Kidney (tissue), 14 donors: ENCODE measurements around the gene NKPD1. TPM values are rescaled to one million over a fixed set of nuclear protein-coding genes. Genes with fewer than 3 reads are reported as not detected.

Source experiments
- DNase-seq, 5 donors: peaks; one replicate each; pipeline ENCODE4 v3.0.0-alpha.2; 2013 to 2020
- FAIRE-seq: peaks from 2 replicates; lab custom pipeline; 2012; peaks lifted over from hg19 to GRCh38; lab: Jason Lieb, UNC
- H3K27ac ChIP-seq, 2 donors: one replicate each; pipeline ENCODE4 v1.7.0; 2013; ENCODE audit warnings: low read depth in 2 of 2, low read length in 2 of 2, inconsistent platforms in 1 of 2
- H3K27me3 ChIP-seq: one replicate; pipeline ENCODE4 v1.7.1; 2013; ENCODE audit warnings: low read length, inconsistent platforms; ENCODE audit not compliant: control insufficient read depth, insufficient read depth
- H3K36me3 ChIP-seq, 3 donors: one replicate each; pipeline versions ENCODE4 v1.7.0 to v1.7.1; 2013; ENCODE audit warnings: low read length in 3 of 3, control low read depth in 1 of 3, inconsistent platforms in 1 of 3; ENCODE audit not compliant: insufficient read depth in 3 of 3, control insufficient read depth in 2 of 3
- H3K4me1 ChIP-seq, 3 donors: one replicate each; pipeline versions ENCODE4 v1.7.0 to v1.7.1; 2013; ENCODE audit warnings: low read length in 3 of 3, inconsistent platforms in 1 of 3, low read depth in 1 of 3; ENCODE audit not compliant: control insufficient read depth in 2 of 3, insufficient read depth in 2 of 3
- H3K4me3 ChIP-seq, 3 donors: one replicate each; pipeline versions ENCODE4 v1.7.0 to v1.8.1; 2013; ENCODE audit warnings: low read length in 3 of 3, control low read depth in 1 of 3, inconsistent platforms in 1 of 3
- H3K9ac ChIP-seq, 3 donors: one replicate each; pipeline versions ENCODE4 v1.7.0 to v1.7.1; 2013; ENCODE audit warnings: low read length in 3 of 3, control low read depth in 1 of 3, inconsistent platforms in 1 of 3
- H3K9me3 ChIP-seq, 3 donors: one replicate each; pipeline versions ENCODE4 v1.7.0 to v1.7.1; 2013; ENCODE audit warnings: low read length in 3 of 3, control low read depth in 1 of 3, inconsistent platforms in 1 of 3; ENCODE audit not compliant: control insufficient read depth in 2 of 3, insufficient read depth in 1 of 3
- CTCF ChIP-seq: IDR thresholded peaks from 3 replicates; pipeline ENCODE4 v1.5.1; 2012; ENCODE audit warnings: mild to moderate bottlenecking, moderate library complexity, borderline replicate concordance; ENCODE audit not compliant: insufficient read depth; ENCODE audit errors: extremely low read depth
- intact Hi-C: fragments of 100-400 bp; cut with DNase I; formaldehyde crosslinking; loops from one replicate; pipeline ENCODE4 v1.11.1; 2022
- polyA plus RNA-seq: library from polyadenylated mRNA; stranded (reverse); fragments of 350-450 nt; fragmentation: Illumina TruSeq; extraction: RNeasy Lipid Tissue Mini Kit (QIAGEN cat#74804); gene quantifications from one replicate; pipeline ENCODE4 v1.2.3, GENCODE V29; 2014; ENCODE audit warnings: low read depth, low replicate concordance; ENCODE audit not compliant: insufficient read depth
- total RNA-seq: library from RNA; stranded (reverse); fragmentation: NEBNext Ultra II Directional; extraction: Animal tissue kit (Norgen Biotek cat#: 25700); gene quantifications from one replicate; pipeline ENCODE4 v1.2.1, GENCODE V29; 2021
- donor health status: control.
- donor health status: control.
- donor health status: control.
- donor health status: control.
- donor health status: control.
- donor health status: DM: yes; HTN: yes; CAD: no.
- donor health status: Normal renal cell carcinoma (clear cell type).

The NKPD1 gene
- total and polyA plus RNA-seq, 2 donors from 2014 or later, result 0.09 TPM; not detected in 1

GRCh38 chr19:45156751-45157150, 4.0 kb downstream of the NKPD1 start:
- FAIRE-seq (no peak), DNase-seq (no peak)
- no peak overlapping the region for H3K27ac ChIP-seq
- no peak overlapping the region for H3K9ac ChIP-seq
- intact Hi-C loops, result no loop called here
- no peak for TF ChIP-seq CTCF
- H3K27me3 ChIP-seq, result peaks cover 12% of the 10 kb centered on the region
- H3K9me3 ChIP-seq, result no peaks in the 10 kb centered on the region
- H3K4me1 ChIP-seq, result peaks cover 0 to 20% (median 0%) of the 10 kb centered on the region in 3 donors
- H3K4me3 ChIP-seq, result no peak overlapping the region
- no peaks in the 10 kb centered on the region for H3K36me3 ChIP-seq

DNA sequence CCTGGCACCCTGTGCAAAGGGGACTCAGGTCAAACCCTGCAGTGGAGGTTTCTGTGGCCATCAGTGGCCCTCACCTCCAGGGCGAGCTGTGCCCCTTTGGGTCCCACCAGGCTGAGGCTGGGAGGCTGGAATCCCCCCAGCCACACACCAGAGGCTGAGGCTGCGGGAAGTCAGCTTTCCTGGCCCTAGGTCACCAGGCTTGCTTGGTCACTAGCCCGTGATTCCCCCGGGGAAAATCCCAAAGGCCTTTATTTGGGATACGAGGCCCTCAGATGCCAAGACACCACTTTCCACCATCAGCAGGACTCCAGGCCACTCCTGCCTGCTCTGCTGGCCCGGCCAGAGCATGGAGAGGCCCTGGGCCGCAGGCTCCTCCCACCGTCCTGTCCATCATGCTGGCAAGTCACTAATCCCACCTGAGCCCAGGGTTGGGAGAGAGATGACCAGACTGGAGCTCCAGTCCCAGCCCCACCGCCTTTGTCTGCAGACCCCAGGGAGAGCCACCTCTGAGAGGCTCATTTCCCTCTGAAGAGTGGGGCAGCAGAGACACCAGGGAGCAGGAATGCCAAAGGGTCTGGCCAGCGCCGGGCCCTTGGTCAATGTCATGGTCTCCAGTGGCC, 4.7 kb downstream of the NKPD1 start:
- intact Hi-C loops, result no loop called here
- no peaks in the 10 kb centered on the region for H3K9me3 ChIP-seq
- no peak for TF ChIP-seq CTCF
- DNase-seq (no peak), FAIRE-seq (no peak)
- H3K4me1 ChIP-seq, result peaks cover 0 to 20% (median 0%) of the 10 kb centered on the region in 3 donors
- H3K9ac ChIP-seq, result no peak overlapping the region
- H3K27ac ChIP-seq, result no peak overlapping the region
- no peak overlapping the region for H3K4me3 ChIP-seq
- H3K36me3 ChIP-seq, result no peaks in the 10 kb centered on the region
- H3K27me3 ChIP-seq, result peaks cover 12% of the 10 kb centered on the region

DNA sequence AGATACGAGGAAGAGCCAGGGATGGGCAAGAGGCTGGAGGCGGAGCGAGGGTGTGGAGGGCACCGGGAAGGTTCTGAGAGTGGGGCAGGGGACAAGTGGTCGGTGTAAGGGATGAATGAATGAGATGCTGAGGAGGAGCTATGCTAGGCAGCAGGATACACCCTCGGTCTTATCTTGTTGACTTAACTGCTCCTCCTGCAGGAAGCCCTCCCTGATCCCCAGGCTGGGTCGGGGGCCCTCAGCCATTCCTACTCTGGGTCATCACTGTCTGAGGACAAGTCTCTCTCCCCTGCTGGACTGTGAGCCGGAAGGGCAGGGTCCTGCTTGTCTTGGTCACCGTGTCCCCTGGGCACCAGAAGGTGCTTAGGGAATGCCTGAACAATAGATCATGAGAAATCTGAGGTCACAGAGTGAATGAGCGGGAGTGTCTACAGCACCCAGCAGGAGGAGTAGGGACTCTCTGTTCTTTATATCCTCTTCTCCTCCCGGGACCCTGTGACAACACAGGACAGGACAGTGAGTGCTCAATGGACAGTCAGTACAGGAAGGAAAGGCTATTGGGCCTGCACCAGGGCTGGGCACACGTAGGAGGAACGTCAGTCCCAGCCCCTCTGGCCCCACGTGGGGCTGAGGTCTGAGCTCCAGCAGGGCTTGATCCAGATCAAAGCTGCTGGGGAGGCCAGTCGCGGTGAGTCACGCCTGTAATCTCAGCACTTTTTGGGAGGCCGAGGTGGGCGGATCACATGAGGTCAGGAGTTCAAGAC, 6.5 kb downstream of the NKPD1 start:
- no peak overlapping the region for H3K9ac ChIP-seq
- H3K4me3 ChIP-seq, result no peak overlapping the region

More for the DNA sequence above, 6.5 kb downstream of the NKPD1 start:
- Histone ChIP-seq H3K27ac (no peak overlapping the region), H3K9me3 (no peaks in the 10 kb centered on the region), H3K27me3 (peaks cover 12% of the 10 kb centered on the region), H3K4me1 (peaks cover 0 to 18% (median 0%) of the 10 kb centered on the region in 3 donors), H3K36me3 (no peaks in the 10 kb centered on the region)
- DNase-seq, result peak in 1 of 5 donors; percentile 52
- no peak for TF ChIP-seq CTCF
- intact Hi-C loops, result no loop called here
- no peak for FAIRE-seq
